HEK293 (cell line): ENCODE data around the gene AAK1.

ENCODE experiments used
- BCL6B ChIP-seq: fragments of 450-650 bp; formaldehyde crosslinking; IDR thresholded peaks from 2 replicates; pipeline ENCODE4 v1.5.1; 2017; ENCODE audit warnings: missing biosample characterization, missing genetic modification characterization
- CTCF ChIP-seq: fragments of 450-650 bp; formaldehyde crosslinking; IDR thresholded peaks from 2 replicates; pipeline ENCODE4 v1.5.1; 2016; ENCODE audit warnings: missing biosample characterization, missing genetic modification characterization
- KLF16 ChIP-seq: fragments of 450-650 bp; formaldehyde crosslinking; IDR thresholded peaks from 2 replicates; pipeline ENCODE4 v1.5.1; 2017; ENCODE audit warnings: missing biosample characterization, missing genetic modification characterization
- SETDB1 ChIP-seq: IDR thresholded peaks from one replicate; pipeline ENCODE4 v1.6.1; 2017; ENCODE audit warnings: mild to moderate bottlenecking, low read length, moderate library complexity, mixed read lengths; ENCODE audit not compliant: insufficient read length
- YY1 ChIP-seq: fragments of 450-650 bp; formaldehyde crosslinking; IDR thresholded peaks from 2 replicates; pipeline ENCODE4 v1.5.1; 2018; ENCODE audit warnings: missing biosample characterization, missing genetic modification characterization
- ZBTB17 ChIP-seq: fragments of 450-650 bp; formaldehyde crosslinking; IDR thresholded peaks from 2 replicates; pipeline ENCODE4 v1.5.1; 2016; ENCODE audit warnings: missing biosample characterization, missing genetic modification characterization
- ZNF311 ChIP-seq: fragments of 450-650 bp; formaldehyde crosslinking; IDR thresholded peaks from 2 replicates; pipeline ENCODE4 v1.5.1; 2017; ENCODE audit warnings: missing biosample characterization, missing genetic modification characterization, borderline replicate concordance
- ZNF416 ChIP-seq: fragments of 450-650 bp; formaldehyde crosslinking; IDR thresholded peaks from 2 replicates; pipeline ENCODE4 v1.5.1; 2016; ENCODE audit warnings: missing biosample characterization, missing genetic modification characterization
- ZNF426 ChIP-seq: fragments of 450-650 bp; formaldehyde crosslinking; IDR thresholded peaks from 2 replicates; pipeline ENCODE4 v1.5.1; 2017; ENCODE audit warnings: missing biosample characterization, missing genetic modification characterization, mild to moderate bottlenecking, inconsistent platforms, moderate library complexity
- ZNF501 ChIP-seq: fragments of 450-650 bp; formaldehyde crosslinking; IDR thresholded peaks from 2 replicates; pipeline ENCODE4 v1.5.1; 2016; ENCODE audit warnings: missing biosample characterization, missing genetic modification characterization
- ZNF639 ChIP-seq: fragments of 450-650 bp; formaldehyde crosslinking; IDR thresholded peaks from 2 replicates; pipeline ENCODE4 v1.5.1; 2016; ENCODE audit warnings: missing biosample characterization, missing genetic modification characterization
- ZNF660 ChIP-seq: fragments of 450-650 bp; IDR thresholded peaks from 2 replicates; pipeline ENCODE4 v1.5.1; 2018; ENCODE audit warnings: missing biosample characterization, mild to moderate bottlenecking, missing genetic modification characterization
- ZSCAN4 ChIP-seq: fragments of 450-650 bp; formaldehyde crosslinking; IDR thresholded peaks from 2 replicates; pipeline ENCODE4 v1.5.1; 2017; ENCODE audit warnings: missing biosample characterization, missing genetic modification characterization

- TF ChIP-seq CTCF (tag by site-specific recombination) (no peak), YY1 (tag by site-specific recombination) (no peak), ZNF311 (tag by site-specific recombination) (no peak), SETDB1 (no peak), ZNF501 (tag by site-specific recombination) (no peak), KLF16 (no peak), BCL6B (tag by site-specific recombination) (no peak), ZNF660 (tag by site-specific recombination) (no peak), ZNF426 (no peak), ZSCAN4 (tag by site-specific recombination) (no peak), ZNF639 (tag by site-specific recombination) (no peak), ZBTB17 (no peak), ZNF416 (tag by site-specific recombination) (no peak)
Observed at GRCh38 chr2:69545477-69545932, 98.0 kb downstream of the AAK1 start.
